Ramos (cell line): ENCODE measurements around the gene PRDM16.

Source experiments
- in situ Hi-C: fragments of 300-500 bp; cut with MboI; formaldehyde crosslinking; loops from one replicate; pipeline ENCODE4 v1.14.3; 2022; ENCODE audit warnings: low sequenced_read_pairs; ENCODE audit not compliant: unreplicated experiment

The PRDM16 gene

GRCh38 chr1:3094863-3095780 lies 26.1 kb downstream of the PRDM16 start:
- in situ Hi-C loops, result no loop called here

GRCh38 chr1:3096345-3096744 lies 27.3 kb downstream of the PRDM16 start:
- in situ Hi-C loops, result no loop called here

GRCh38 chr1:3097231-3097630 lies 28.2 kb downstream of the PRDM16 start:
- in situ Hi-C loops, result no loop called here

GRCh38 chr1:3097861-3098260 lies 28.9 kb downstream of the PRDM16 start:
- in situ Hi-C loops, result no loop called here

- in situ Hi-C loops, result no loop called here
Observed at GRCh38 chr1:3099861-3100260, 30.9 kb downstream of the PRDM16 start.

- in situ Hi-C loops, result no loop called here
Observed at GRCh38 chr1:3101124-3101939, 32.3 kb downstream of the PRDM16 start.

- in situ Hi-C loops, result no loop called here
Observed at GRCh38 chr1:3102641-3103040, 33.6 kb downstream of the PRDM16 start.

GRCh38 chr1:3103967-3104677 lies 35.1 kb downstream of the PRDM16 start:
- in situ Hi-C loops, result no loop called here

GRCh38 chr1:3105167-3105863 lies 36.3 kb downstream of the PRDM16 start:
- in situ Hi-C loops, result no loop called here

- in situ Hi-C loops, result no loop called here
Observed at GRCh38 chr1:3106216-3106615, 37.2 kb downstream of the PRDM16 start.

- in situ Hi-C loops, result no loop called here
Observed at GRCh38 chr1:3107201-3107600, 38.2 kb downstream of the PRDM16 start.

- in situ Hi-C loops, result no loop called here
Observed at GRCh38 chr1:3109355-3109754, 40.4 kb downstream of the PRDM16 start.

- in situ Hi-C loops, result no loop called here
Observed at GRCh38 chr1:3111348-3112021, 42.5 kb downstream of the PRDM16 start.

- in situ Hi-C loops, result no loop called here
Observed at GRCh38 chr1:3112526-3112925, 43.5 kb downstream of the PRDM16 start.

GRCh38 chr1:3113047-3113740 lies 44.2 kb downstream of the PRDM16 start:
- in situ Hi-C loops, result no loop called here

GRCh38 chr1:3113741-3114056 lies 44.7 kb downstream of the PRDM16 start:
- in situ Hi-C loops, result no loop called here

- in situ Hi-C loops, result no loop called here
Observed at GRCh38 chr1:3114131-3114744, 45.2 kb downstream of the PRDM16 start.

- in situ Hi-C loops, result no loop called here
Observed at GRCh38 chr1:3114846-3115245, 45.8 kb downstream of the PRDM16 start.
